ENCODE measurements around the gene TRIM8. TPM values are rescaled to one million over a fixed set of nuclear protein-coding genes. Genes with fewer than 3 reads are reported as not detected.

TRIM8 gene
- total and polyA plus RNA-seq, 2 experiments from 2014 or later = 37.5 to 108 TPM

- Histone ChIP-seq H3K4me2 (ENCODE audit: unreplicated experiment) (peak overlapping the region; percentile 84), H3K4me3 (peak overlapping the region; percentile 88), H2AFZ (peak overlapping the region; percentile 26; the same call in 1 of the 2 replicates), H3K9ac (peak overlapping the region; percentile 96), H3K27me3 (replicated peaks; ENCODE audit: insufficient read depth) (no peaks in the 10 kb centered on the region), H3K4me1 (ENCODE audit: insufficient read depth) (peaks cover 44% of the 10 kb centered on the region), H3K27ac (peak overlapping the region; percentile 97), H4K20me1 (ENCODE audit: insufficient read depth) (0 out of 2 replicates have a peak, but pooled peaks cover 10% of the 10 kb centered on the region), H3F3A (ENCODE audit: insufficient read depth) (peaks cover 14% of the 10 kb centered on the region), H3K9me3 (ENCODE audit: low read depth) (no peaks in the 10 kb centered on the region), H3K36me3 (ENCODE audit: low read depth) (no peaks in the 10 kb centered on the region), H3K9me2 (ENCODE audit: insufficient read depth) (no peaks in the 10 kb centered on the region), H3K79me2 (ENCODE audit: insufficient read depth) (peaks cover 64% of the 10 kb centered on the region)
- 0 to 1% methylated on average over 27 to 28 of the region's 29 CpGs for WGBS, 2 experiments (ENCODE audit: low coverage in 1 of 2, low lambda C conversion rate in 2 of 2, missing lambda C conversion rate in 2 of 2)
- in situ Hi-C loops (cut with MboI) = no loop called here
- no peak for TF ChIP-seq EZH2 (IDR thresholded peaks at IDR 0.05; ENCODE audit: insufficient read depth, poor library complexity, severe bottlenecking)
- TF ChIP-seq EZH2phosphoT487 (IDR thresholded peaks at IDR 0.05; ENCODE audit: insufficient read depth, low read depth) = 0 out of 2 replicates have a peak, but pooled peaks have one; percentile 51
- DNase-seq = peak; percentile 98
Measured at GRCh38 chr10:102645741-102646609, 1.7 kb downstream of the TRIM8 start.

- Histone ChIP-seq H4K20me1 (ENCODE audit: insufficient read depth) (peaks cover 10% of the 10 kb centered on the region; the same call in 1 of the 2 replicates), H3K27me3 (replicated peaks; ENCODE audit: insufficient read depth) (no peaks in the 10 kb centered on the region), H3K9me3 (ENCODE audit: low read depth) (no peaks in the 10 kb centered on the region), H3F3A (ENCODE audit: insufficient read depth) (peaks cover 11% of the 10 kb centered on the region; the same call in 1 of the 2 replicates), H3K4me1 (ENCODE audit: insufficient read depth) (peaks cover 40% of the 10 kb centered on the region), H3K4me3 (peak overlapping the region; percentile 88), H3K27ac (peak overlapping the region; percentile 97), H2AFZ (peak overlapping the region; percentile 26; the same call in 1 of the 2 replicates), H3K9me2 (ENCODE audit: insufficient read depth) (no peaks in the 10 kb centered on the region), H3K4me2 (ENCODE audit: unreplicated experiment) (peak overlapping the region; percentile 84), H3K9ac (peak overlapping the region; percentile 96), H3K36me3 (ENCODE audit: low read depth) (no peaks in the 10 kb centered on the region), H3K79me2 (ENCODE audit: insufficient read depth) (peaks cover 72% of the 10 kb centered on the region)
- peak; percentile 69 for DNase-seq
- 8 to 10% methylated on average over 17 to 18 of the region's 18 CpGs for WGBS, 2 experiments (ENCODE audit: low coverage in 1 of 2, low lambda C conversion rate in 2 of 2, missing lambda C conversion rate in 2 of 2)
- TF ChIP-seq EZH2phosphoT487 (IDR thresholded peaks at IDR 0.05; ENCODE audit: insufficient read depth, low read depth) (no peak), EZH2 (IDR thresholded peaks at IDR 0.05; ENCODE audit: insufficient read depth, poor library complexity, severe bottlenecking) (no peak)
- in situ Hi-C loops (cut with MboI) = no loop called here
Measured at GRCh38 chr10:102646610-102647442, 2.5 kb downstream of the TRIM8 start.

- Histone ChIP-seq H3K9me2 (ENCODE audit: insufficient read depth) (no peaks in the 10 kb centered on the region), H3K4me2 (ENCODE audit: unreplicated experiment) (peak overlapping the region; percentile 84), H3K27me3 (replicated peaks; ENCODE audit: insufficient read depth) (no peaks in the 10 kb centered on the region), H3F3A (ENCODE audit: insufficient read depth) (peaks cover 11% of the 10 kb centered on the region; the same call in 1 of the 2 replicates), H3K4me3 (peak overlapping the region; percentile 88), H3K9me3 (ENCODE audit: low read depth) (no peaks in the 10 kb centered on the region), H3K4me1 (ENCODE audit: insufficient read depth) (peaks cover 40% of the 10 kb centered on the region), H2AFZ (no peak overlapping the region), H3K9ac (peak overlapping the region; percentile 96), H4K20me1 (ENCODE audit: insufficient read depth) (peaks cover 12% of the 10 kb centered on the region; the same call in 1 of the 2 replicates), H3K36me3 (ENCODE audit: low read depth) (no peaks in the 10 kb centered on the region), H3K79me2 (ENCODE audit: insufficient read depth) (peaks cover 81% of the 10 kb centered on the region), H3K27ac (peak overlapping the region; percentile 97)
- TF ChIP-seq EZH2phosphoT487 (IDR thresholded peaks at IDR 0.05; ENCODE audit: insufficient read depth, low read depth) = no peak
- TF ChIP-seq EZH2 (IDR thresholded peaks at IDR 0.05; ENCODE audit: insufficient read depth, poor library complexity, severe bottlenecking) = no peak
- in situ Hi-C loops (cut with MboI) = no loop called here
- peak; percentile 23 for DNase-seq
- WGBS, 2 experiments (ENCODE audit: low coverage in 1 of 2, low lambda C conversion rate in 2 of 2, missing lambda C conversion rate in 2 of 2) = 20 to 28% methylated on average over 7 of the region's 7 CpGs
Measured at GRCh38 chr10:102647443-102648268, 3.4 kb downstream of the TRIM8 start.

All from GM23248 (cell line).